Kidney (tissue), 14 donors: Measurements from ENCODE around the gene NDOR1. TPM values are rescaled to one million over a fixed set of nuclear protein-coding genes. Genes with fewer than 3 reads are reported as not detected.

Experiments used
- DNase-seq, 5 donors: peaks; one replicate each; pipeline ENCODE4 v3.0.0-alpha.2; 2013 to 2020
- FAIRE-seq: peaks from 2 replicates; lab custom pipeline; 2012; peaks lifted over from hg19 to GRCh38; lab: Jason Lieb, UNC
- H3K27ac ChIP-seq, 2 donors: one replicate each; pipeline ENCODE4 v1.7.0; 2013; ENCODE audit warnings: low read depth in 2 of 2, low read length in 2 of 2, inconsistent platforms in 1 of 2
- H3K27me3 ChIP-seq: one replicate; pipeline ENCODE4 v1.7.1; 2013; ENCODE audit warnings: low read length, inconsistent platforms; ENCODE audit not compliant: control insufficient read depth, insufficient read depth
- H3K36me3 ChIP-seq, 3 donors: one replicate each; pipeline versions ENCODE4 v1.7.0 to v1.7.1; 2013; ENCODE audit warnings: low read length in 3 of 3, control low read depth in 1 of 3, inconsistent platforms in 1 of 3; ENCODE audit not compliant: insufficient read depth in 3 of 3, control insufficient read depth in 2 of 3
- H3K4me1 ChIP-seq, 3 donors: one replicate each; pipeline versions ENCODE4 v1.7.0 to v1.7.1; 2013; ENCODE audit warnings: low read length in 3 of 3, inconsistent platforms in 1 of 3, low read depth in 1 of 3; ENCODE audit not compliant: control insufficient read depth in 2 of 3, insufficient read depth in 2 of 3
- H3K4me3 ChIP-seq, 3 donors: one replicate each; pipeline versions ENCODE4 v1.7.0 to v1.8.1; 2013; ENCODE audit warnings: low read length in 3 of 3, control low read depth in 1 of 3, inconsistent platforms in 1 of 3
- H3K9ac ChIP-seq, 3 donors: one replicate each; pipeline versions ENCODE4 v1.7.0 to v1.7.1; 2013; ENCODE audit warnings: low read length in 3 of 3, control low read depth in 1 of 3, inconsistent platforms in 1 of 3
- H3K9me3 ChIP-seq, 3 donors: one replicate each; pipeline versions ENCODE4 v1.7.0 to v1.7.1; 2013; ENCODE audit warnings: low read length in 3 of 3, control low read depth in 1 of 3, inconsistent platforms in 1 of 3; ENCODE audit not compliant: control insufficient read depth in 2 of 3, insufficient read depth in 1 of 3
- intact Hi-C: fragments of 100-400 bp; cut with DNase I; formaldehyde crosslinking; loops from one replicate; pipeline ENCODE4 v1.11.1; 2022
- polyA plus RNA-seq: library from polyadenylated mRNA; stranded (reverse); fragments of 350-450 nt; fragmentation: Illumina TruSeq; extraction: RNeasy Lipid Tissue Mini Kit (QIAGEN cat#74804); gene quantifications from one replicate; pipeline ENCODE4 v1.2.3, GENCODE V29; 2014; ENCODE audit warnings: low read depth, low replicate concordance; ENCODE audit not compliant: insufficient read depth
- total RNA-seq: library from RNA; stranded (reverse); fragmentation: NEBNext Ultra II Directional; extraction: Animal tissue kit (Norgen Biotek cat#: 25700); gene quantifications from one replicate; pipeline ENCODE4 v1.2.1, GENCODE V29; 2021
- TF ChIP-seq, protein P1 (sequence below): IDR thresholded peaks from 3 replicates; pipeline ENCODE4 v1.5.1; 2012; ENCODE audit warnings: mild to moderate bottlenecking, moderate library complexity, borderline replicate concordance; ENCODE audit not compliant: insufficient read depth; ENCODE audit errors: extremely low read depth
- donor health status: control.
- donor health status: control.
- donor health status: control.
- donor health status: control.
- donor health status: control.
- donor health status: DM: yes; HTN: yes; CAD: no.
- donor health status: Normal renal cell carcinoma (clear cell type).

Gene NDOR1
- total and polyA plus RNA-seq, 2 donors from 2014 or later, result 5.9 to 17.8 TPM

DNA sequence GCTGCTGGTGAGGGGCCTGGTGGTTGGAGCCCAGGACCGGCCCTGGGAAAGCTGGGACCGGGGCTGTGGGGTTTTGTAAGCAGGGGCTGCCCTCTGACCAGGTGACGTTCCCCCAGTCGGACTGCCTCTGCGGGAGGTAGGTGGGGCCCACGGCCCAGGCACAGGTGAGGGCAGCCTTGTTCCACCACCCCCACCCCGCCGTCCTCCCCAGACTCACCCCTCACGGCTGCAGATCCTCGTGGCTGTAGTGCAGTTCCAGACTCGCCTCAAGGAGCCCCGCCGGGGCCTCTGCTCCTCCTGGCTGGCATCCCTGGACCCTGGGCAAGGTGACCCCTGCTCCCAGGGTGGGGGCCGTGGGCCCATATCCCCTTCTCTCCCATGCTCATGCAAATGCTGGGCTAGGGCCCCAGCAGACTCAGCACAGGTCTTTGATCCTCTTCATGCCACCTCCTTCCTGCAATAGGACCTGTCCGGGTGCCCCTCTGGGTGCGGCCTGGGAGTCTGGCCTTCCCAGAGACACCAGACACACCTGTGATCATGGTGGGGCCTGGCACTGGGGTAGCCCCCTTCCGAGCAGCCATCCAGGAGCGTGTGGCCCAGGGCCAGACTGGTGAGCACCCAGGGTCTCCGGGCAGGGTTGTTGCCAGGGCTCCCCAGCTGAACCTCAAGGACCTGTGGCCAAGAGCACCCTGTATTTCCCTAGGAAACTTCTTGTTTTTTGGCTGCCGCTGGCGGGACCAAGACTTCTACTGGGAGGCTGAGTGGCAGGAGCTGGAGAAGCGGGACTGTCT is 9.9 kb downstream of the NDOR1 start:
- Histone ChIP-seq H3K4me1 (peaks cover 0 to 21% (median 0%) of the 10 kb centered on the region in 3 donors), H3K27ac (no peak overlapping the region), H3K9me3 (no peaks in the 10 kb centered on the region), H3K36me3 (peaks cover 0 to 2% (median 0%) of the 10 kb centered on the region in 3 donors), H3K27me3 (no peaks in the 10 kb centered on the region), H3K9ac (no peak overlapping the region), H3K4me3 (no peak overlapping the region)
- DNase-seq, result no peak
- FAIRE-seq, result no peak
- intact Hi-C loops, result no loop called here
- TF ChIP-seq, protein P1, sequence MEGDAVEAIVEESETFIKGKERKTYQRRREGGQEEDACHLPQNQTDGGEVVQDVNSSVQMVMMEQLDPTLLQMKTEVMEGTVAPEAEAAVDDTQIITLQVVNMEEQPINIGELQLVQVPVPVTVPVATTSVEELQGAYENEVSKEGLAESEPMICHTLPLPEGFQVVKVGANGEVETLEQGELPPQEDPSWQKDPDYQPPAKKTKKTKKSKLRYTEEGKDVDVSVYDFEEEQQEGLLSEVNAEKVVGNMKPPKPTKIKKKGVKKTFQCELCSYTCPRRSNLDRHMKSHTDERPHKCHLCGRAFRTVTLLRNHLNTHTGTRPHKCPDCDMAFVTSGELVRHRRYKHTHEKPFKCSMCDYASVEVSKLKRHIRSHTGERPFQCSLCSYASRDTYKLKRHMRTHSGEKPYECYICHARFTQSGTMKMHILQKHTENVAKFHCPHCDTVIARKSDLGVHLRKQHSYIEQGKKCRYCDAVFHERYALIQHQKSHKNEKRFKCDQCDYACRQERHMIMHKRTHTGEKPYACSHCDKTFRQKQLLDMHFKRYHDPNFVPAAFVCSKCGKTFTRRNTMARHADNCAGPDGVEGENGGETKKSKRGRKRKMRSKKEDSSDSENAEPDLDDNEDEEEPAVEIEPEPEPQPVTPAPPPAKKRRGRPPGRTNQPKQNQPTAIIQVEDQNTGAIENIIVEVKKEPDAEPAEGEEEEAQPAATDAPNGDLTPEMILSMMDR, result no peak

DNA sequence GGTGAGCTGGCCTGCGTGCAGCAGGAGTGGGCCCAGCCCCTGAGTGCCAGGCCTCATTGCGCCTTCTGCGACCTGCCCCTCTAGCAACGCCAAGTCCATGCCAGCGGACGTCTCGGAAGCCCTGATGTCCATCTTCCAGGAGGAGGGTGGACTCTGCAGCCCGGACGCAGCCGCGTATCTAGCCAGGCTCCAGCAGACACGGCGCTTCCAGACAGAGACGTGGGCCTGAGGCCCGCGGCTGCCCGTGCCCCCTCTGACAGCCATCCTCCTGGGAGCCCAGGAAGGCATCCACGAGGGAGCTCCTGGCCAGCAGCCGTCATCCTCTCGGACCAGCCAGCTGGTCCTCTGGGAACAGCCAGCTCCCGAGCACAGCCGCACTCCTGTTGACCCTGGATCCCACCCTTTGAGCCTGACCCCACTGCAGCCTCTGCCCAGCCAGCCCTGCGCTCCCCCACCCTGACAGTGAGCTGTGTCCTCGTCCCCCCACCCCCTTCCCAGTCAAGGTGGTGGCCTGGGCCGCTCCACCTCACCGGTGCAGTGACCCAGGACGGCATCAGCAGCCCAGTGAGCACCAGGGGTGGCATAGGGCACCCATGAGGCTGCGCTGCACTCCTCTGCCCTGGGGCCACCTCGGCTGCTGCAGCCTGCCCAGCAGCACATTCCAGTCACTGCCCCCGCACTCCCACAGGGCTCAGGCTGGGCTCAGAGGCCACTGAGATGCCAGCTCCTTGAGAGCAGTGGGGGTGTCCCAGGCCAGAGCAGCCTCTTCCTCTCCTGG is 10.9 kb downstream of the NDOR1 start:
- H3K9ac ChIP-seq, result peak overlapping the region in 1 of 3 donors; percentile 40
- no peaks in the 10 kb centered on the region for H3K9me3 ChIP-seq
- H3K27ac ChIP-seq, result no peak overlapping the region
- FAIRE-seq, result no peak
- peaks cover 0 to 21% (median 0%) of the 10 kb centered on the region in 3 donors for H3K4me1 ChIP-seq
- TF ChIP-seq, protein P1, result no peak
- peak in 1 of 5 donors; percentile 44 for DNase-seq
- H3K36me3 ChIP-seq, result peaks cover 0 to 2% (median 0%) of the 10 kb centered on the region in 3 donors
- H3K4me3 ChIP-seq, result no peak overlapping the region
- no peaks in the 10 kb centered on the region for H3K27me3 ChIP-seq
- intact Hi-C loops, result no loop called here

DNA sequence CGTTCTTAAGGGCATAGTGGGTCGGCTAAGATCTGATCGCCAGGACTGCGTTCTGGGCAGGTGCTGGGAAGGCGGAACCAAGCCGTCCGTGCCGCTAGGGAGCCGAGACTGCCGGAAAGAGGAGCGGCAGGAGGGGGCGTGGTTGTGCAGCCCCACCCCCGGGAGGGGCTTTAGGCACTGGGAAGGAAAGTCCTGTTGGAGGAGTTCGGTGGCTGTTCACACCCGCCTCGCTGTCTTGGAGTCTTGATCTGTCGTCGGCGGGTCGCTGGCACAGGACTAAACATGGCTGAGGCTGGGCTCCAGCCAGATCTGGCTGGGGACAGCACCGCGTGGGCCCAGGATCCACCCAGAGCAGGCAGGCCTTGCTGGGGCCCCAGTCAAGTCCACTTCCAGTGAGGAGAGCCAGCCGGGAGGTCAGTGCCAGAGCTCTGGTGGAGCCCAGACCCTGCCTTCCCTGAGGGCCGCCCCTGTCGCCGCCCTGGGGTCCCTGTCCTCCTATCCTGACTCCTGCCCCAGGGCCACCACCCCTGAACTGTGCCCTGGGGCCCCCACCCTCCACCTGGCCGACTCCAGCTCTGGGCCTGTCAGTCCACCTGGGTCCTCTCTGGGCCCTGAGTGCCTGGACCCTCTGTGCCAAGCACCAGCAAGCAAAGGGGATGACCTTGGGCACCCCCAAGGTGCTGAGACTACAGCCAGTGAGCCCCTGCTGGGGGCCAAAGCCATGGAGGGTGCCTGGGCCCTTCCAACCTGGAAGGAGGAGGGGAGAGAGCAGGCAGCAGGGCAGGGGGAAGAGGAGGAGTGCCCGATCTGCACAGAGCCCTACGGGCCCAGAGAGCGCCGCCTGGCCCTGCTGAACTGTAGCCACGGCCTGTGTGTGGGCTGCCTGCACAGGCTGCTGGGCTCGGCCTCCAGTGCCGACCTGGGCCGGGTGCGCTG is 12.0 kb downstream of the NDOR1 start:
- H3K36me3 ChIP-seq, result peaks cover 0 to 2% (median 0%) of the 10 kb centered on the region in 3 donors
- intact Hi-C loops, result no loop called here

More for the DNA sequence above, 12.0 kb downstream of the NDOR1 start:
- peak overlapping the region in 2 of 3 donors; percentile 48 to 51 for H3K4me3 ChIP-seq
- H3K27me3 ChIP-seq, result no peaks in the 10 kb centered on the region
- no peaks in the 10 kb centered on the region for H3K9me3 ChIP-seq
- peak overlapping the region; percentile 67 to 77 for H3K27ac ChIP-seq
- peak overlapping the region in 2 of 3 donors; percentile 22 to 40 for H3K9ac ChIP-seq
- peaks cover 0 to 21% (median 0%) of the 10 kb centered on the region in 3 donors for H3K4me1 ChIP-seq
- TF ChIP-seq, protein P1, result no peak
- peak; percentile 45 to 92 (median 66) for DNase-seq
- no peak for FAIRE-seq
